ENCODE results near the gene FRAS1.
"Not testable (repeated sequence)": the region's sequence is repeated elsewhere in the genome, so short reads cannot be mapped to it uniquely, and the experiment has no call there.

The FRAS1 gene

DNA sequence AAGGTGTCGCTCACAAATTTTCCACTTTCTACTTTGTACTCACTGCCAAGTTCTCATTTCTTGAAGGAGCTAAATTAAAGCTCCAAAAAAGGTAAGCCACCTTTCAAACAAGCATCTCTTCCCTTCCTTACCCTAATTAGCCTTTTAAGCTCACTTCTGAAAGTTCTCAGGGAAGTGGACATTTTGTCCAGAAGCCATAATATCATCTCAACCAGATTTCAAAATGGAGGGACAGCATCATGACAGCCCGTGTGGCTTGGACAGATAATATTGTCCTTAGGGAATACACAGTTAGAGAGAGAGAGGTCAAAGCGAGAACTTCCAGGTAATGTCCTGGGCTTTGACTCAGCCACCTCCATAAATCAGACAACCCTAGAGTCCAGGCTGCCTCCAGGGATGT lies 400.6 kb downstream of the FRAS1 start:
- DNase-seq (ENCODE audit: low read depth, low spot score) = no peak
- no peaks in the 10 kb centered on the region for H3K9me3 ChIP-seq (ENCODE audit: low read depth, low read length)
- H3K4me3 ChIP-seq = no peak overlapping the region
- H3K27ac ChIP-seq = no peak overlapping the region
- no peak for TF ChIP-seq FOXP2 (optimal IDR thresholded peaks at IDR 0.05; ENCODE audit: control extremely low read depth, extremely low read length, insufficient read depth)
- no peak for TF ChIP-seq POLR2AphosphoS5 (IDR thresholded peaks at IDR 0.05; ENCODE audit: borderline replicate concordance, low read depth, low read length)
- TF ChIP-seq EZH2 (IDR thresholded peaks at IDR 0.05) = no peak
- no peaks in the 10 kb centered on the region for H3K36me3 ChIP-seq (ENCODE audit: insufficient read depth, low read length)
- H3K9ac ChIP-seq (ENCODE audit: insufficient read length) = no peak overlapping the region

DNA sequence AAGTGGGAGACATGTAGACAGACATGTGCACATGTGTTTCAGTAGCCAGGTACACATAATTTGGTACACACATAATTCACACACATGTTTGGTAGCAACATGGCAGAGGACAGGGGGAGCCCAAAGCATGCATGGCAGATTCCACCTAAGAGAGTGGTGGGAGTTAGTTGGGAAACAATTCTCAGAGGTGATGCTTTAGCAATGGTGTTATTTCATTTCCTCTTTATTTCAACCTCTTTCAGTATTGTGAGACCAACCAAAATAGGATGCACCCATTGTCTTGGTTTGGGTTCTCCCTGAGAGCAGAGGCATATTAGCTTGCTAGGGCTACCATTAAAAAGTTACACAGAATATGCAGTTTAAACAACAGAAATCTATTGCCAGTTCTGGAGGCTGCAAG lies 402.2 kb downstream of the FRAS1 start:
- Histone ChIP-seq H3K4me3 (no peak overlapping the region), H3K36me3 (ENCODE audit: insufficient read depth, low read length) (no peaks in the 10 kb centered on the region), H3K27ac (no peak overlapping the region), H3K9me3 (ENCODE audit: low read depth, low read length) (no peaks in the 10 kb centered on the region), H3K9ac (ENCODE audit: insufficient read length) (no peak overlapping the region)
- TF ChIP-seq FOXP2 (optimal IDR thresholded peaks at IDR 0.05; ENCODE audit: control extremely low read depth, extremely low read length, insufficient read depth) (no peak), POLR2AphosphoS5 (IDR thresholded peaks at IDR 0.05; ENCODE audit: borderline replicate concordance, low read depth, low read length) (no peak), EZH2 (IDR thresholded peaks at IDR 0.05) (no peak)
- DNase-seq (ENCODE audit: low read depth, low spot score) = no peak

DNA sequence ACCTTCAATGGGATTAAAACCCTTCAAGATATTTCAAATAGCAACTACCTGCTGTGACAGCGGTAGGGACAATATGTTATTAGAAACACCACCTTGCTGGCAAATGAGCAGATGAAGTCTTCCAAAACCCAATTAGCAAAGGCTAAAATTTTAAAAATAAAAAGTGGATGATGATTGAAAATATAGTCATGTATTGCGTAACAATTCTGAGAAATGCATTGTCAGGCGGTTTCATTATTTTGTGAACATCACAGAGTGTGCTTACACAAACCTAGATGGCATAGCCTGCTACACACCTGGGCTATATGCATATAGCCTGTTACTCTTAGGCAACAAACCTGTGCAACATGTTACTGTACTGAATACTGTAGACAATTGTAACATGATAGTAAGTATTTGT lies 403.2 kb downstream of the FRAS1 start:
- H3K27ac ChIP-seq = no peak overlapping the region
- no peaks in the 10 kb centered on the region for H3K36me3 ChIP-seq (ENCODE audit: insufficient read depth, low read length)
- H3K9me3 ChIP-seq (ENCODE audit: low read depth, low read length) = no peaks in the 10 kb centered on the region
- TF ChIP-seq FOXP2 (optimal IDR thresholded peaks at IDR 0.05; ENCODE audit: control extremely low read depth, extremely low read length, insufficient read depth) (no peak), EZH2 (IDR thresholded peaks at IDR 0.05) (no peak), POLR2AphosphoS5 (IDR thresholded peaks at IDR 0.05; ENCODE audit: borderline replicate concordance, low read depth, low read length) (no peak)
- H3K9ac ChIP-seq (ENCODE audit: insufficient read length) = no peak overlapping the region
- DNase-seq (ENCODE audit: low read depth, low spot score) = no peak
- no peak overlapping the region for H3K4me3 ChIP-seq

DNA sequence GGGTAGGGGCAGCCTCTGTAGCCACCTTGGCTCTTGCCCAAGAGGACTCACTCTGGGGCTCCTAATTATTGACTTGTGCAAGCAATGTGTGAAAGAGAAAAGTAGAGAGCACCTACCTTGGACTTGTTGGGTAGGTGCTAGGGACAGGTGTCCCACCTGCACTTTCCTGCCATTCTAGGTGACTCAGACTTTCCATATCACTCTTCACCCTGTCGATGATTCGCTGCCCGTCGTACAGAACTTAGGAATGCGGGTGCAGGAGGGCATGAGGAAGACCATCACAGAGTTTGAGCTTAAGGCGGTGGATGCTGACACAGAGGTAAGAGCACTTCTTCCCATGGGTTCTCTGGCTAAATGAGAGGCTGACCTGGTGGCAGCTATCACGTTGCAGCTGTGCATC lies 407.1 kb downstream of the FRAS1 start:
- TF ChIP-seq FOXP2 (optimal IDR thresholded peaks at IDR 0.05; ENCODE audit: control extremely low read depth, extremely low read length, insufficient read depth) (no peak), POLR2AphosphoS5 (IDR thresholded peaks at IDR 0.05; ENCODE audit: borderline replicate concordance, low read depth, low read length) (no peak), EZH2 (IDR thresholded peaks at IDR 0.05) (no peak)
- Histone ChIP-seq H3K9ac (ENCODE audit: insufficient read length) (no peak overlapping the region), H3K4me3 (no peak overlapping the region), H3K9me3 (ENCODE audit: low read depth, low read length) (no peaks in the 10 kb centered on the region), H3K36me3 (ENCODE audit: insufficient read depth, low read length) (no peaks in the 10 kb centered on the region), H3K27ac (no peak overlapping the region)
- no peak for DNase-seq (ENCODE audit: low read depth, low spot score)

DNA sequence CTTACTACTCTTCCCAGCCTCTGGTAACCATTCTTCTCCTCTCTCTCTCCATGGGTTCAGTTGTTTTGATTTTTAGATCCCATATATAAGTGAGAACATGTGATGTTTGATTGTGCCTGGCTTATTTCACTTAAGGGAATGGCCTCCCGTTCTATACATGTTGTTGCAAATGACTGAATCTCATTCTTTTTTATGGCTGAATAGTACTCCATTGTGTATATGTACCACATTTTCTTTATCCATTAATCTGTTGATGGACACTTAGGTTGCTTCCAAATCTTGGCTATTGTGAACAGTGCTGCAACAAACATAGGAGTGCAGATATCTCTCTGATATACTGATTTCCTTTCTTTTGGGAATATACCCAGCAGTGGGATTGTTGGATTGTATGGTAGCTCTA lies 410.1 kb downstream of the FRAS1 start:
- DNase-seq (ENCODE audit: low read depth, low spot score); H3K36me3 ChIP-seq (ENCODE audit: insufficient read depth, low read length); H3K27ac ChIP-seq; H3K9me3 ChIP-seq (ENCODE audit: low read depth, low read length); H3K4me3 ChIP-seq; H3K9ac ChIP-seq (ENCODE audit: insufficient read length): not testable (repeated sequence)

DNA sequence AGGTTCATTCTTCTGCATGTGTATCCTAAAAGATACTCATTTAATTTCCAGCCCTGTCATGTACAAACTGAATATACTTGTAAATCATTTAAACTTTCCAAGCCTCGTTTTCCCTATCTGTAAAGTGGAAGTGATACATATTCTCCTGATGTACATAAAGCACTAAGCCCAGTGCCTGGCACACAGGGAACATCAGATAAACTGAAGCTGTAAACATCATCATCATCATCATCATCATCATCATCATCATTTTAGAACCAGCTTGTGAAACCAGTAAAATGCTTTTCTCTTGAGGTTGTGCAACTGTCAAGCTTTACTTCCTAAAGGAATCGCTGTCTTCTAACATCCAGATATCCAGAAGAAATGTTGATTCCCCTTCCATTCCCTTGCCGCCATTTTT lies 411.1 kb downstream of the FRAS1 start:
- H3K9ac ChIP-seq (ENCODE audit: insufficient read length) = no peak overlapping the region
- no peak for DNase-seq (ENCODE audit: low read depth, low spot score)
- H3K9me3 ChIP-seq (ENCODE audit: low read depth, low read length) = no peaks in the 10 kb centered on the region
- TF ChIP-seq EZH2 (IDR thresholded peaks at IDR 0.05) (no peak), POLR2AphosphoS5 (IDR thresholded peaks at IDR 0.05; ENCODE audit: borderline replicate concordance, low read depth, low read length) (no peak), FOXP2 (optimal IDR thresholded peaks at IDR 0.05; ENCODE audit: control extremely low read depth, extremely low read length, insufficient read depth) (no peak)
- H3K36me3 ChIP-seq (ENCODE audit: insufficient read depth, low read length) = no peaks in the 10 kb centered on the region
- no peak overlapping the region for H3K27ac ChIP-seq
- H3K4me3 ChIP-seq = no peak overlapping the region

DNA sequence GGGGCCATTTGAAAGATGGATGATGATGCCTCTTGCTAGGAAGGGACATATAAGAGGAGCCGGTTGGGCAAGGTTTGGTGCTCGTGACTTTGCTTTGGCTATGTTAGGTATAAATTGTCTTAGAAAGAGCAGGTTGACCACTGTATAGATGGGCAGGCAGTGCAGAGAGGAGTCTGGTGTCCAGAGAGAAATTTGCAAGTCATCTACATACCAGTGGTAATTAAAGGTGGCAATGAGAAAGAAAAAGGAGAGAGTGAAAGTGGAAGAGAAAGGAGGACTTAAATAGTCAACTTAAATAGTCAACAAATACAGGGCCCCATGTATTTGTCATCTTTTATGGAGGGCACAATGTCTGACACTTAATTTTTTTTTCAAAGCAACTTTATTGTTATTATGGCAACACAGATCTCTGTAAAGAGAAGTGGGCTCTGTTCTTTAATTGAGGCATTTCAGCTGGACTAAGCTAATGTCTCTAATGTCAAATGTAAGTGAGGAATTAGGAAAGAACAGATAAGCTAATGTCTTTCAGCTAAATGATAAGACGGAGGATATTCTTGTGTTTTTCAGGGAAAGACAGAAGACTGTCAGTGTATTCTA lies 419.1 kb downstream of the FRAS1 start:
- H3K36me3 ChIP-seq (ENCODE audit: insufficient read depth, low read length) = no peaks in the 10 kb centered on the region
- H3K9ac ChIP-seq (ENCODE audit: insufficient read length) = no peak overlapping the region
- no peaks in the 10 kb centered on the region for H3K9me3 ChIP-seq (ENCODE audit: low read depth, low read length)
- H3K4me3 ChIP-seq = no peak overlapping the region
- H3K27ac ChIP-seq = no peak overlapping the region
- TF ChIP-seq EZH2 (IDR thresholded peaks at IDR 0.05) (no peak), POLR2AphosphoS5 (IDR thresholded peaks at IDR 0.05; ENCODE audit: borderline replicate concordance, low read depth, low read length) (no peak), FOXP2 (optimal IDR thresholded peaks at IDR 0.05; ENCODE audit: control extremely low read depth, extremely low read length, insufficient read depth) (no peak)
- no peak for DNase-seq (ENCODE audit: low read depth, low spot score)

DNA sequence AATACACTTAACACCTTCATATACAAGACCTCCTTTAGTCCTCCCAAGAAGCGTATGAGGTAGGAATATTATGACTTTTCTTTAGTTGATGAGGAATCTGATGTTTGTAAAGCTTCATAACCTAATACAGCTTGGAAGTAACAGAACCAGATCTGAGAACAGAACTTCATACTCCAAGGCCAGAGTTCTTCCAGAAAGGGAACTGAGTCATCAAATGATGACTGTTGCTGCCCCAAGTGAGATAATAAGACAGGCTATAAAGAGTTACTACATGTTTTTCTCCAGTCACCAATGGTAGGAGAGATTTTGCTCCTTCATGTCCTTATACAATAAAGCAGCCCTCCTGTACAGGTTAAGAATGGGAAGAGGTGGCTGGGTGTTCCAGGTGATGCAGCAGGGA lies 420.2 kb downstream of the FRAS1 start:
- no peak for DNase-seq (ENCODE audit: low read depth, low spot score)
- Histone ChIP-seq H3K36me3 (ENCODE audit: insufficient read depth, low read length) (no peaks in the 10 kb centered on the region), H3K27ac (no peak overlapping the region), H3K9ac (ENCODE audit: insufficient read length) (no peak overlapping the region), H3K4me3 (no peak overlapping the region), H3K9me3 (ENCODE audit: low read depth, low read length) (no peaks in the 10 kb centered on the region)
- TF ChIP-seq EZH2 (IDR thresholded peaks at IDR 0.05) (no peak), FOXP2 (optimal IDR thresholded peaks at IDR 0.05; ENCODE audit: control extremely low read depth, extremely low read length, insufficient read depth) (no peak), POLR2AphosphoS5 (IDR thresholded peaks at IDR 0.05; ENCODE audit: borderline replicate concordance, low read depth, low read length) (no peak)

DNA sequence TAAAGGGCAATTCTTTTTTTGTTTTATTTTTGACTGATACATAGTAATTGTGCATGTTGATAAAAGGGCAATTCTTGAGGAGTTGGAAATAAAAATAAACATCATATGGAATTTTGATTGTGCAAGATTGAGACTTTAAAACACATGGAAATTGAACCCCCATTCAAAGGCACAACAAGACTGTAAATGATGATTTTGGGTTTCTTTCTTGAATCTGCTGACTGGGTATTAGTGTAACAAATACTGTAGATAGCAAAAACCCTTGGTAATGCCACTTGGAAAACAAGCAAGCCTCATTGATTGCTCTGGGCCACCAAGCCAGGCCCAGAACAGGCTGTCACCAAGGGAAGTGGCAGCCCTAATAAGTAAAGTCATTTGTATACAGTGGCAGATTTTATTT lies 421.4 kb downstream of the FRAS1 start:
- no peak for DNase-seq (ENCODE audit: low read depth, low spot score)
- H3K9ac ChIP-seq (ENCODE audit: insufficient read length) = no peak overlapping the region
- no peak overlapping the region for H3K4me3 ChIP-seq
- no peaks in the 10 kb centered on the region for H3K9me3 ChIP-seq (ENCODE audit: low read depth, low read length)
- no peak for TF ChIP-seq FOXP2 (optimal IDR thresholded peaks at IDR 0.05; ENCODE audit: control extremely low read depth, extremely low read length, insufficient read depth)
- no peak for TF ChIP-seq POLR2AphosphoS5 (IDR thresholded peaks at IDR 0.05; ENCODE audit: borderline replicate concordance, low read depth, low read length)
- no peak for TF ChIP-seq EZH2 (IDR thresholded peaks at IDR 0.05)
- H3K27ac ChIP-seq = no peak overlapping the region
- no peaks in the 10 kb centered on the region for H3K36me3 ChIP-seq (ENCODE audit: insufficient read depth, low read length)
